Activated CD4-positive, alpha-beta T cell treated with anti-CD3 and anti-CD28 coated beads, Interleukin-2, amount 50 U/mL, for 24 hours (primary cell): Measurements from ENCODE around the gene NTRK3.
"Not testable (repeated sequence)": the region's sequence is repeated elsewhere in the genome, so short reads cannot be mapped to it uniquely, and the experiment has no call there.

Source experiments
- DNase-seq, 2 donors: peaks; one replicate each; pipeline ENCODE4 v3.0.0-alpha.2; 2020; ENCODE audit warnings: low read depth in 1 of 2, low spot score in 1 of 2

The NTRK3 gene

GRCh38 chr15:87846746-87847145 lies 409.8 kb downstream of the NTRK3 start:
- DNase-seq: no peak

GRCh38 chr15:87843312-87843711 lies 413.2 kb downstream of the NTRK3 start:
- DNase-seq: no peak

GRCh38 chr15:87841426-87841998 lies 415.0 kb downstream of the NTRK3 start:
- DNase-seq: no peak

- DNase-seq: not testable (repeated sequence)
Measured at GRCh38 chr15:87835830-87836229, 420.7 kb downstream of the NTRK3 start.

GRCh38 chr15:87833333-87833732 lies 423.2 kb downstream of the NTRK3 start:
- DNase-seq: not testable (repeated sequence)

- DNase-seq: no peak
Measured at GRCh38 chr15:87829332-87830050, 427.0 kb downstream of the NTRK3 start.

- no peak for DNase-seq
Measured at GRCh38 chr15:87828608-87829007, 427.9 kb downstream of the NTRK3 start.

GRCh38 chr15:87827131-87827530 lies 429.4 kb downstream of the NTRK3 start:
- no peak for DNase-seq

- DNase-seq: no peak
Measured at GRCh38 chr15:87826119-87826747, 430.3 kb downstream of the NTRK3 start.

GRCh38 chr15:87818756-87819155 lies 437.8 kb downstream of the NTRK3 start:
- DNase-seq: no peak

GRCh38 chr15:87817553-87817952 lies 439.0 kb downstream of the NTRK3 start:
- DNase-seq: no peak

- DNase-seq: no peak
Measured at GRCh38 chr15:87816811-87817210, 439.7 kb downstream of the NTRK3 start.

- no peak for DNase-seq
Measured at GRCh38 chr15:87816016-87816415, 440.5 kb downstream of the NTRK3 start.
